NT2/D1 (cell line): ENCODE results near the gene SHC3.

ENCODE experiments used
- SUZ12 ChIP-seq: IDR thresholded peaks from 2 replicates; pipeline ENCODE4 v1.6.1; 2011; ENCODE audit not compliant: insufficient read length, insufficient read depth; ENCODE audit errors: extremely low read depth
- YY1 ChIP-seq: IDR thresholded peaks from 2 replicates; pipeline ENCODE4 v1.6.1; 2011; ENCODE audit not compliant: insufficient read length, insufficient read depth

DNA sequence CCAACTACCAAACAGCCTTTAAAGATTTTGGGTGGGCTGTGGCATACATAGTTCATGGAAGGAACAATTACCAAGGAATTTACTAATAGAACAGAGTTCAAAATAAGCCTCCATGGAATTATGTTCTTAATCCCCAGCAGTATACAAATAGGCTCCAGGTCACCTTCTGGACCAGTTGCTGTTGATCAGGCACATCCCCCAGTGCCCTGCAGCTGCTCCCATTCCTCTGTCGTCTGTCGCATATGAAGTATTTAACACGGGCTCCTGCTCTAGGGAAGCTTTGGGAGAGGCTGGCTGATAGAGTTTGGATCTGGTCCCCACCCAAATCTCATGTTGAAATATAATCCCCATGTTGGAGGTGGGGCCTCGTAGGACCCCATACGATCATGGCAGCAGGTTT, 17.8 kb downstream of the SHC3 start:
- TF ChIP-seq YY1 (no peak), SUZ12 (no peak)
